HCT116 (cell line): ENCODE measurements around the gene FAM110D.

Experiments used
- CEBPB ChIP-seq: IDR thresholded peaks from 2 replicates; pipeline ENCODE4 v1.6.1; 2012; ENCODE audit warnings: low read depth
- CTCF ChIP-seq, 3 experiments: fragments of 200-600 bp in 1 of 3; sonication (generic) in 1 of 3; IDR thresholded peaks in 2 of 3; conservative IDR thresholded peaks in 1 of 3; 2 replicates each; pipeline ENCODE4 v1.5.1; 2012 to 2017; ENCODE audit warnings: low read depth in 2 of 3, low read length in 2 of 3, antibody characterized with exemption in 1 of 3, borderline replicate concordance in 1 of 3, control low read depth in 1 of 3, mild to moderate bottlenecking in 1 of 3, mixed read lengths in 1 of 3, mixed run types in 1 of 3, moderate library complexity in 1 of 3; ENCODE audit not compliant: insufficient read depth in 1 of 3
- EZH2phosphoT487 ChIP-seq: fragments of 200-600 bp; IDR thresholded peaks from 2 replicates; pipeline ENCODE4 v1.6.1; 2018; ENCODE audit warnings: antibody characterized with exemption, borderline replicate concordance
- JUND ChIP-seq: IDR thresholded peaks from 2 replicates; pipeline ENCODE4 v1.6.1; 2012
- POLR2A ChIP-seq: IDR thresholded peaks from 2 replicates; pipeline ENCODE4 v1.7.0; 2011; ENCODE audit warnings: borderline replicate concordance; ENCODE audit not compliant: insufficient read depth, insufficient read length; ENCODE audit errors: extremely low read depth
- REST ChIP-seq: IDR thresholded peaks from 2 replicates; pipeline ENCODE4 v1.6.1; 2012; ENCODE audit warnings: low read depth
- SRF ChIP-seq: IDR thresholded peaks from 2 replicates; pipeline ENCODE4 v1.6.1; 2012; ENCODE audit warnings: low read depth

GRCh38 chr1:26210147-26210870, 51.4 kb downstream of the FAM110D start:
- no peak for TF ChIP-seq SRF
- no peak for TF ChIP-seq CTCF (IDR thresholded peaks at IDR 0.05 in 2 of 3, conservative IDR thresholded peaks at IDR 0.05 in 1 of 3; ENCODE audit: borderline replicate concordance in 1 of 3, insufficient read depth in 1 of 3, low read depth in 2 of 3, low read length in 2 of 3)
- TF ChIP-seq POLR2A, result no peak
- TF ChIP-seq EZH2phosphoT487, result no peak
- no peak for TF ChIP-seq REST
- TF ChIP-seq CEBPB, result no peak
- no peak for TF ChIP-seq JUND
